HG03045 (cell line): ENCODE data around the gene BOC.

Source experiments
- ATAC-seq: cut with Tn5 transposase; IDR thresholded peaks from one replicate; pipeline ENCODE4 v1.9.1; 2021; ENCODE audit warnings: mild to moderate bottlenecking, moderate library complexity; ENCODE audit not compliant: unreplicated experiment

BOC gene

GRCh38 chr3:113265231-113265630 is 53.9 kb downstream of the BOC start:
- no peak for ATAC-seq

GRCh38 chr3:113266738-113267137 is 55.4 kb downstream of the BOC start:
- ATAC-seq: no peak

DNA sequence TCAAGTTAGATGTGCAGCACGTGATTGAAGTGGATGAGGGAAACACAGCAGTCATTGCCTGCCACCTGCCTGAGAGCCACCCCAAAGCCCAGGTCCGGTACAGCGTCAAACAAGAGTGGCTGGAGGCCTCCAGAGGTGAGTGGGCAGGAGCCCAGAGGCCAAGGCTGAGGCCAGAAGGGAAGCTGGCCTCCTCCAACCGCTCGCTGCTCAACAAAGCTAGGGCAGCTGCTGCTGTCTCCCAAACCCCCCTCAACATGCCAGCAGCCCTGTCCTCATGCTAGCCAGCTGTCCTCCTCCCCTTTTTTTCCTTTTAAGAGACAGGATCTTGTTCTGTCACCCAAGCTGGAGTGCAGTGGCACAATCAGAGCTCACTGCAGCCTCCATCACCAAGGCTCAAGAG is 57.0 kb downstream of the BOC start:
- ATAC-seq: no peak

GRCh38 chr3:113268942-113269341 is 57.6 kb downstream of the BOC start:
- no peak for ATAC-seq

GRCh38 chr3:113269661-113270060 is 58.3 kb downstream of the BOC start:
- ATAC-seq: no peak

- ATAC-seq: no peak
These were observed 58.7 kb downstream of the BOC start for GRCh38 chr3:113270068-113270467.

DNA sequence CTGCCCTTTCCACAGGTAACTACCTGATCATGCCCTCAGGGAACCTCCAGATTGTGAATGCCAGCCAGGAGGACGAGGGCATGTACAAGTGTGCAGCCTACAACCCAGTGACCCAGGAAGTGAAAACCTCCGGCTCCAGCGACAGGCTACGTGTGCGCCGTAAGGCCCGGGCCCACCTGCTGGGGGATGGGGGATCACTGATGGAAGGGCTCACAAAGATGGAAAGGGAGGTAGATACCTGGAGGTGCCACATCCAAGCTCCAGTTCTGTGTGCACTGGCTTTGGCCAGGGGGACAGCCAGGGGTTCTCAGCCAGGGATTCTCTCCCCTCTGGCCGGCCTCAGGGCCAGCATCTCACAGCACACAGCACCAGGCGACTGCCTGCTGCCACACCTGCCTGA is 59.4 kb downstream of the BOC start:
- ATAC-seq: no peak

GRCh38 chr3:113271189-113271588 is 59.8 kb downstream of the BOC start:
- ATAC-seq: no peak

- no peak for ATAC-seq
These were observed 60.4 kb downstream of the BOC start for GRCh38 chr3:113271594-113272384.

GRCh38 chr3:113272385-113272779 is 61.0 kb downstream of the BOC start:
- no peak for ATAC-seq

DNA sequence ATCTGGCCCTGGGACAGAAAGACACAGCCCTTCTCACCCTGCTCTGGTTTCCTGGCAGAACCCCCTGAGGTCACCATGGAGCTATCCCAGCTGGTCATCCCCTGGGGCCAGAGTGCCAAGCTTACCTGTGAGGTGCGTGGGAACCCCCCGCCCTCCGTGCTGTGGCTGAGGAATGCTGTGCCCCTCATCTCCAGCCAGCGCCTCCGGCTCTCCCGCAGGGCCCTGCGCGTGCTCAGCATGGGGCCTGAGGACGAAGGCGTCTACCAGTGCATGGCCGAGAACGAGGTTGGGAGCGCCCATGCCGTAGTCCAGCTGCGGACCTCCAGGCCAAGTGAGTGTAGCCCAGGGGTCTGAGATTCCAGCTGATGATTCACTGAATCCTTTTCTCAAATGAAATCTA is 61.7 kb downstream of the BOC start:
- ATAC-seq: no peak

GRCh38 chr3:113273604-113274378 is 62.4 kb downstream of the BOC start:
- no peak for ATAC-seq

DNA sequence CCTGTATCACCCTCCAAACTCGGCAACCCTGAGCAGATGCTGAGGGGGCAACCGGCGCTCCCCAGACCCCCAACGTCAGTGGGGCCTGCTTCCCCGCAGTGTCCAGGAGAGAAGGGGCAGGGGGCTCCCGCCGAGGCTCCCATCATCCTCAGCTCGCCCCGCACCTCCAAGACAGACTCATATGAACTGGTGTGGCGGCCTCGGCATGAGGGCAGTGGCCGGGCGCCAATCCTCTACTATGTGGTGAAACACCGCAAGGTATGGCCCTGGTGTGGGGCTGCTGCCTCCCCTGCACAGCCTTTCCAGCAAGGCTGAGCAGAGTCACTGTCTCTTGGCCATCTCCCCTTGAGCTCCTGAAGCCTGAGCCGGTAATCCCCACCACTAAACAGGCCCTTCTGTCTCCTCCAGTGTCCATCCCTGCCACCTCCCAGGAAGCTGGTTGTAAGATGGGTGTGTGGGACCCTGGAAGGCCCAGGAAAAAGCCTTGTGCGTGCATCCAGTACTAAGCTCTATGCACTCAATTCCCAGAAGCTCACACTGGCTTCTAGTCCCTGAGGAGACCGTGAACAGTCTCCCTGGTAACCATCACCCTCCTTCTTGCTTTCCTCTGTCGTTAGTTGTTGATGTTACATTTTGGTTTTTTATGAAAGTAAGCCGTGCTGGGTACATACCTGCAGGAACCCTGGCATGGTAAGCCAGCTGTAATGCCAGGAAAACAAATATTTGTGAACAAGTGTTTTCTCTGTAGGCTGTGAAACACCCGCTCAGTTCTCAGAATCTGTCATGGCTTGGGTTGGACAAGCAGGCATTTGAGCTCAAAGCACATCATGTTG is 63.3 kb downstream of the BOC start:
- ATAC-seq: no peak

DNA sequence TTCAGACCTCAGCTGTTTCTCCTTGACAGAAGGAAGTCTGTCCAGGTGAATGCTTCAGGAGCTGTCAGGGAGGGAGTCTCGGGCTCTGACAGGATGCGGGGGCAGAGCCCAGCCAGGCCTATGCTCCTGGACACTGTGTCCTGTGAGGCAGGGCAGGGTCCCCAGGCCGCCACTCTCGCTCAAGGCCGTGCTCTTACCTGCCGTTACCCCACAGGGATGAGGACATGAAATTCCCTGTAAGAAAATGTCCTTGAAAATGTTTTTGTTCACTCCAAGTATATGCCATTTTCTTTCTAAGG is 63.9 kb downstream of the BOC start:
- ATAC-seq: no peak

DNA sequence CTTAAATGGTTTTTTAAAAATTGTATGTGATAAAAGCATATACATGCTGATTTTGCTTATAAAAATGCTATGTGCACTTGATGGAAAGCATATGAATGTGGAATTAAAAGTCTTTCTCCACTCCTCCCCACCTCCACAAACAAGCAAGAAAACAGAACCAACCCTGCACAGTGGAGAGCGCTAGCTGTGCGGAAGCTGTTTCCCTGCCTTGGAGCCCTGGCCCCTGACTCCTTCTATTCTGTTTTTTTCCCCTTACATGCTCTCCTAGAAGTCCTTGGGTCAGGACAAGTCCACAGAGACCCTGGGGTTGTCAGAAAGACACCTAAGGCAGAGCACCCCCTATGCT is 64.2 kb downstream of the BOC start:
- ATAC-seq: no peak

GRCh38 chr3:113275929-113276750 is 64.8 kb downstream of the BOC start:
- ATAC-seq: peak; percentile 56

DNA sequence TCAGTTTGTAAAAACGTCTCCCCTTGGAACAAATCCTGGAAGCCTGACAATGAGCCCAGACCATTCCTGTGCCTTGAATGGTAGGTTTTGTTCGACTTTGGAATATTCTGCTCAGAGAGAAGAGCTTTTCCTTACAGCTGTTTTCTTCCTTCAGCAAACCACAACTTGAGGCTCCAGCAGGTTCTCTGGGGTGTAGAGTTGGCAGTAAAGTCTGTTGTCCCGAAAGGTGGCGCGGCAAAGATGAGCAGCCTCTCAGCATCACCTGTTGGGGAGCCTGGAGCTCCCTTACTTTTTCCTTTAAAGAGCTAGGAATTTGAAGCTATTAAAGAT is 65.4 kb downstream of the BOC start:
- no peak for ATAC-seq

- no peak for ATAC-seq
These were observed 66.1 kb downstream of the BOC start for GRCh38 chr3:113277414-113277813.

GRCh38 chr3:113277941-113278598 is 66.7 kb downstream of the BOC start:
- ATAC-seq: no peak

- ATAC-seq: no peak
These were observed 67.2 kb downstream of the BOC start for GRCh38 chr3:113278599-113278955.

DNA sequence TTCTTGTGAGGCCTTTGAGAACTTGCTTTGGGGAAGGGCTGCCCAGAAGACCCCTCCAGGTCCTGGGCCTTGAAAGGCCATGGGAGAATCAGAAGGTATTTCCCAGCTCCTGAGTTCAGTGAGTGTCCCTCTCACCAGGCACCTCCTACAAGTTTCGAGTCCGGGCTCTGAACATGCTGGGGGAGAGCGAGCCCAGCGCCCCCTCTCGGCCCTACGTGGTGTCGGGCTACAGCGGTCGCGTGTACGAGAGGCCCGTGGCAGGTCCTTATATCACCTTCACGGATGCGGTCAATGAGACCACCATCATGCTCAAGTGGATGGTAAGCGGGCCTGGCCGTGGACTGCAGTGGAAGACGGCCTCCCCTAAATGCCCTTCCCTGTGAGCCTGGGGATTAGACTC is 68.3 kb downstream of the BOC start:
- ATAC-seq: no peak
